HepG2 (cell line): ENCODE measurements around the gene NSL1. TPM values are rescaled to one million over a fixed set of nuclear protein-coding genes. Genes with fewer than 3 reads are reported as not detected.

ENCODE experiments used
- FOXP1 ChIP-seq, 2 experiments: fragments of 450-650 bp in 1 of 2; IDR thresholded peaks; 2 replicates each; pipeline ENCODE4 v1.6.1; 2017 to 2018; ENCODE audit warnings: antibody characterized with exemption in 1 of 2
- HDAC1 ChIP-seq: sonication (generic); formaldehyde crosslinking; IDR thresholded peaks from 2 replicates; pipeline ENCODE4 v1.5.1; 2020; ENCODE audit warnings: mild to moderate bottlenecking, missing genetic modification reagents
- ISL2 ChIP-seq: sonication (generic); formaldehyde crosslinking; IDR thresholded peaks from 2 replicates; pipeline ENCODE4 v1.5.0; 2020; ENCODE audit warnings: missing genetic modification reagents
- JUN ChIP-seq: sonication (generic); formaldehyde crosslinking; IDR thresholded peaks from 2 replicates; pipeline ENCODE4 v1.4.0; 2020; ENCODE audit warnings: mild to moderate bottlenecking, missing genetic modification reagents
- NFKBIZ ChIP-seq: IDR thresholded peaks from 2 replicates; pipeline ENCODE4 v1.6.1; 2018; ENCODE audit warnings: missing genetic modification reagents, missing compliant biosample characterization
- NONO ChIP-seq, 2 experiments: fragments of 450-650 bp in 1 of 2; sonication (generic) in 1 of 2; formaldehyde crosslinking in 1 of 2; IDR thresholded peaks in 1 of 2; conservative IDR thresholded peaks in 1 of 2; 2 replicates each; pipeline versions ENCODE4 v1.6.1 to v1.8.0; 2017 to 2022; ENCODE audit warnings: mild to moderate bottlenecking in 1 of 2, missing genetic modification reagents in 1 of 2, moderate library complexity in 1 of 2
- NR2C2 ChIP-seq: sonication (generic); formaldehyde crosslinking; IDR thresholded peaks from 2 replicates; pipeline ENCODE4 v1.4.0; 2020; ENCODE audit warnings: missing genetic modification reagents, mild to moderate bottlenecking, moderate library complexity, borderline replicate concordance
- PAF1 ChIP-seq: IDR thresholded peaks from 2 replicates; pipeline ENCODE4 v1.6.1; 2016; ENCODE audit warnings: missing genetic modification reagents, missing compliant biosample characterization
- SMYD3 ChIP-seq: sonication (generic); formaldehyde crosslinking; IDR thresholded peaks from 2 replicates; pipeline ENCODE4 v1.8.1; 2023; ENCODE audit warnings: mild to moderate bottlenecking, missing genetic modification reagents
- SNAI1 ChIP-seq: sonication (generic); formaldehyde crosslinking; IDR thresholded peaks from 2 replicates; pipeline ENCODE4 v1.5.0; 2020; ENCODE audit warnings: mild to moderate bottlenecking, missing genetic modification reagents, borderline replicate concordance
- SOX6 ChIP-seq, 2 experiments: fragments of 450-650 bp in 1 of 2; sonication (generic) in 1 of 2; formaldehyde crosslinking in 1 of 2; IDR thresholded peaks; 2 replicates each; pipeline versions ENCODE4 v1.4.0 to v1.6.1; 2017 to 2020; ENCODE audit warnings: antibody characterized with exemption in 1 of 2, mild to moderate bottlenecking in 1 of 2, missing genetic modification reagents in 1 of 2
- TBX2 ChIP-seq: sonication (generic); formaldehyde crosslinking; IDR thresholded peaks from 2 replicates; pipeline ENCODE4 v1.5.0; 2020; ENCODE audit warnings: missing genetic modification reagents, mild to moderate bottlenecking, borderline replicate concordance
- TEAD3 ChIP-seq: optimal IDR thresholded peaks from 2 replicates; pipeline ENCODE3; 2016; ENCODE audit warnings: borderline replicate concordance
- THYN1 ChIP-seq: sonication (generic); formaldehyde crosslinking; IDR thresholded peaks from 2 replicates; pipeline ENCODE4 v1.8.1; 2023; ENCODE audit warnings: low read depth, mild to moderate bottlenecking, moderate library complexity, missing genetic modification reagents, borderline replicate concordance
- ZFP1 ChIP-seq: IDR thresholded peaks from 2 replicates; pipeline ENCODE4 v1.6.1; 2016
- ZNF251 ChIP-seq: sonication (generic); formaldehyde crosslinking; IDR thresholded peaks from 2 replicates; pipeline ENCODE4 v1.9.0; 2021; ENCODE audit warnings: mild to moderate bottlenecking, missing genetic modification reagents
- ZNF720 ChIP-seq: sonication (generic); formaldehyde crosslinking; IDR thresholded peaks from 2 replicates; pipeline ENCODE4 v1.4.0; 2020; ENCODE audit warnings: missing genetic modification reagents
- ZNF75D ChIP-seq: sonication (generic); formaldehyde crosslinking; IDR thresholded peaks from 2 replicates; pipeline ENCODE4 v1.8.1; 2023; ENCODE audit warnings: missing genetic modification reagents, mild to moderate bottlenecking, borderline replicate concordance
- ZSCAN25 ChIP-seq: sonication (generic); formaldehyde crosslinking; IDR thresholded peaks from 2 replicates; pipeline ENCODE4 v1.8.0; 2022; ENCODE audit warnings: mild to moderate bottlenecking, missing genetic modification reagents
- ZZZ3 ChIP-seq: sonication (generic); formaldehyde crosslinking; IDR thresholded peaks from 2 replicates; pipeline ENCODE4 v1.4.0; 2020; ENCODE audit warnings: missing genetic modification reagents, mild to moderate bottlenecking, borderline replicate concordance
- polyA plus RNA-seq, 8 experiments: library from polyadenylated mRNA; depleted of rRNA in 3 of 8; stranded (reverse) in 7 of 8; unstranded in 1 of 8; fragments of >200 nt; fragmentation: Illumina TruSeq in 4 of 8; extraction: Trizol in 4 of 8; gene quantifications; 2 replicates each; pipeline versions ENCODE4 v1.2.1 to v1.2.3, GENCODE V29; 2011 to 2016; ENCODE audit warnings: low read depth in 4 of 8, missing spikeins in 1 of 8, mixed read lengths in 1 of 8; ENCODE audit not compliant: insufficient read depth in 1 of 8
- total RNA-seq, 5 experiments: library from RNA; depleted of rRNA; stranded (reverse); fragments of >200 nt; fragmentation: Illumina TruSeq; extraction: Trizol; gene quantifications; 2 replicates each; pipeline ENCODE4 v1.2.3, GENCODE V29; 2016; ENCODE audit warnings: low read depth in 1 of 5
- TF ChIP-seq, protein P1 (sequence below): sonication (generic); formaldehyde crosslinking; conservative IDR thresholded peaks from 2 replicates; pipeline ENCODE4 v1.8.0; 2022; ENCODE audit warnings: missing genetic modification reagents
- TF ChIP-seq, protein P2 (sequence below): sonication (generic); formaldehyde crosslinking; IDR thresholded peaks from 2 replicates; pipeline ENCODE4 v1.4.0; 2020; ENCODE audit warnings: missing genetic modification reagents, borderline replicate concordance
- TF ChIP-seq, protein P3 (sequence below): IDR thresholded peaks from 2 replicates; pipeline ENCODE4 v1.6.1; 2016
- TF ChIP-seq, protein P4 (sequence below): sonication (generic); formaldehyde crosslinking; IDR thresholded peaks from 2 replicates; pipeline ENCODE4 v1.5.0; 2020; ENCODE audit warnings: missing genetic modification reagents
- TF ChIP-seq, protein P5 (sequence below): sonication (generic); formaldehyde crosslinking; IDR thresholded peaks from 2 replicates; pipeline ENCODE4 v1.8.0; 2022; ENCODE audit warnings: missing genetic modification reagents, mild to moderate bottlenecking, borderline replicate concordance

Gene NSL1
- total and polyA plus RNA-seq, 2 of the 13 experiments (the other 11 are each of a cell fraction or from before 2014, with no cell fraction given) = 34.5 to 77.4 TPM

DNA sequence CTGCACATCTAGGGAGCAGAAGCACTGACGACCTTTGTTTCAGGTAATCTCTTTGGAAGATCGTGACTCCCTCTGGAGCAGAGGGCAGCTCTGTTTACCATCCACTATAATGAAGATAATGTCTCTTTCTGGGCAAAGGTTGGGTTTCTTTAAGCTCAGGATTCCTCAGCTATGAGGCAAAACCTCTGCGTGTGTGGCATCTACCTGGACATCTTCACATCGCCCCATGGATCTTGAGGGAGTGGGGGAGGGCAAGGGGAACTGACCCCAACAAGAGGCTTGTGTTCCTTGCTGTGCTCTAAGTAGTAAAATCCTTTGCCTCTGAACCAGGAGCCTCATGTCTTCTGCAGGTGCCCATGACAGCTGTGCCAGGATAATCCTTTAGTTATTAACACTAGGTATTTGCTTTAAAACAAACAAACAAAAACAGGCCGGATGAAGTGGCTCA lies 36.3 kb upstream of the NSL1 start (continued):
- TF ChIP-seq HDAC1 (CRISPR knock-in tag) = peak; percentile 48; the same call in 1 of the 2 replicates
- TF ChIP-seq JUN = peak; percentile 86
- TF ChIP-seq ZSCAN25 (CRISPR knock-in tag) = no peak
- TF ChIP-seq, protein P1, sequence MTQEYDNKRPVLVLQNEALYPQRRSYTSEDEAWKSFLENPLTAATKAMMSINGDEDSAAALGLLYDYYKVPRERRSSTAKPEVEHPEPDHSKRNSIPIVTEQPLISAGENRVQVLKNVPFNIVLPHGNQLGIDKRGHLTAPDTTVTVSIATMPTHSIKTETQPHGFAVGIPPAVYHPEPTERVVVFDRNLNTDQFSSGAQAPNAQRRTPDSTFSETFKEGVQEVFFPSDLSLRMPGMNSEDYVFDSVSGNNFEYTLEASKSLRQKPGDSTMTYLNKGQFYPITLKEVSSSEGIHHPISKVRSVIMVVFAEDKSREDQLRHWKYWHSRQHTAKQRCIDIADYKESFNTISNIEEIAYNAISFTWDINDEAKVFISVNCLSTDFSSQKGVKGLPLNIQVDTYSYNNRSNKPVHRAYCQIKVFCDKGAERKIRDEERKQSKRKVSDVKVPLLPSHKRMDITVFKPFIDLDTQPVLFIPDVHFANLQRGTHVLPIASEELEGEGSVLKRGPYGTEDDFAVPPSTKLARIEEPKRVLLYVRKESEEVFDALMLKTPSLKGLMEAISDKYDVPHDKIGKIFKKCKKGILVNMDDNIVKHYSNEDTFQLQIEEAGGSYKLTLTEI (CRISPR knock-in tag) = no peak
- TF ChIP-seq SOX6 (IDR thresholded peaks at IDR 0.05) = no peak
- TF ChIP-seq SOX6 (CRISPR knock-in tag; IDR thresholded peaks at IDR 0.05) = peak; percentile 80
- TF ChIP-seq ZZZ3 (CRISPR knock-in tag) = no peak
- no peak for TF ChIP-seq ZNF251 (CRISPR knock-in tag)
- 0 out of 2 replicates have a peak, but pooled peaks have one; percentile 37 for TF ChIP-seq SMYD3
- TF ChIP-seq, protein P2, sequence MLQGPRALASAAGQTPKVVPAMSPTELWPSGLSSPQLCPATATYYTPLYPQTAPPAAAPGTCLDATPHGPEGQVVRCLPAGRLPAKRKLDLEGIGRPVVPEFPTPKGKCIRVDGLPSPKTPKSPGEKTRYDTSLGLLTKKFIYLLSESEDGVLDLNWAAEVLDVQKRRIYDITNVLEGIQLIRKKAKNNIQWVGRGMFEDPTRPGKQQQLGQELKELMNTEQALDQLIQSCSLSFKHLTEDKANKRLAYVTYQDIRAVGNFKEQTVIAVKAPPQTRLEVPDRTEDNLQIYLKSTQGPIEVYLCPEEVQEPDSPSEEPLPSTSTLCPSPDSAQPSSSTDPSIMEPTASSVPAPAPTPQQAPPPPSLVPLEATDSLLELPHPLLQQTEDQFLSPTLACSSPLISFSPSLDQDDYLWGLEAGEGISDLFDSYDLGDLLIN (CRISPR knock-in tag) = no peak
- TF ChIP-seq FOXP1 (IDR thresholded peaks at IDR 0.05) = no peak
- peak; percentile 75 for TF ChIP-seq FOXP1 (CRISPR knock-in tag; IDR thresholded peaks at IDR 0.05)
- TF ChIP-seq, protein P3, sequence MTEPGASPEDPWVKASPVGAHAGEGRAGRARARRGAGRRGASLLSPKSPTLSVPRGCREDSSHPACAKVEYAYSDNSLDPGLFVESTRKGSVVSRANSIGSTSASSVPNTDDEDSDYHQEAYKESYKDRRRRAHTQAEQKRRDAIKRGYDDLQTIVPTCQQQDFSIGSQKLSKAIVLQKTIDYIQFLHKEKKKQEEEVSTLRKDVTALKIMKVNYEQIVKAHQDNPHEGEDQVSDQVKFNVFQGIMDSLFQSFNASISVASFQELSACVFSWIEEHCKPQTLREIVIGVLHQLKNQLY (CRISPR knock-in tag) = peak; percentile 62; the same call in 1 of the 2 replicates
- no peak for TF ChIP-seq PAF1 (CRISPR knock-in tag)
- TF ChIP-seq ZFP1 (CRISPR knock-in tag) = 0 out of 2 replicates have a peak, but pooled peaks have one; percentile 11
- TF ChIP-seq ZNF75D (CRISPR knock-in tag) = no peak
- 0 out of 2 replicates have a peak, but pooled peaks have one; percentile 30 for TF ChIP-seq NFKBIZ (CRISPR knock-in tag)
- TF ChIP-seq ISL2 (CRISPR knock-in tag) = peak; percentile 66
- TF ChIP-seq NR2C2 (CRISPR knock-in tag) = peak; percentile 41
- TF ChIP-seq NONO (IDR thresholded peaks at IDR 0.05) = no peak
- 0 out of 2 replicates have a peak, but pooled peaks have one; percentile 16 for TF ChIP-seq NONO (CRISPR knock-in tag; conservative IDR thresholded peaks at IDR 0.05)
- TF ChIP-seq ZNF720 (CRISPR knock-in tag) = no peak
- peak; percentile 51; the same call in 1 of the 2 replicates for TF ChIP-seq TBX2 (CRISPR knock-in tag)
- TF ChIP-seq, protein P4, sequence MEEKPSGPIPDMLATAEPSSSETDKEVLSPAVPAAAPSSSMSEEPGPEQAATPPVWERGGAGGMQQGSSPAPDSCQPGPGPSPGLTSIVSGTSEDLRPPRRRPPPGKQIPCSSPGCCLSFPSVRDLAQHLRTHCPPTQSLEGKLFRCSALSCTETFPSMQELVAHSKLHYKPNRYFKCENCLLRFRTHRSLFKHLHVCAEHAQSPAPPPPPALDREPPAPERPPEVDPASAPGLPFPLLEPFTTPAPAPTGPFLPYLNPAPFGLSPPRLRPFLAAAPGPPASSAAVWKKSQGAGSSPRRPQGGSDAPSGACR = 0 out of 2 replicates have a peak, but pooled peaks have one; percentile 50
- peak; percentile 52 for TF ChIP-seq TEAD3 (CRISPR knock-in tag)
- no peak for TF ChIP-seq THYN1
- TF ChIP-seq, protein P5, sequence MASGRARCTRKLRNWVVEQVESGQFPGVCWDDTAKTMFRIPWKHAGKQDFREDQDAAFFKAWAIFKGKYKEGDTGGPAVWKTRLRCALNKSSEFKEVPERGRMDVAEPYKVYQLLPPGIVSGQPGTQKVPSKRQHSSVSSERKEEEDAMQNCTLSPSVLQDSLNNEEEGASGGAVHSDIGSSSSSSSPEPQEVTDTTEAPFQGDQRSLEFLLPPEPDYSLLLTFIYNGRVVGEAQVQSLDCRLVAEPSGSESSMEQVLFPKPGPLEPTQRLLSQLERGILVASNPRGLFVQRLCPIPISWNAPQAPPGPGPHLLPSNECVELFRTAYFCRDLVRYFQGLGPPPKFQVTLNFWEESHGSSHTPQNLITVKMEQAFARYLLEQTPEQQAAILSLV (CRISPR knock-in tag) = 0 out of 2 replicates have a peak, but pooled peaks have one; percentile 31
- 0 out of 2 replicates have a peak, but pooled peaks have one; percentile 16 for TF ChIP-seq SNAI1 (CRISPR knock-in tag)
